ENCODE measurements around the gene SMARCC1.
"Not testable (repeated sequence)": the region's sequence is repeated elsewhere in the genome, so short reads cannot be mapped to it uniquely, and the experiment has no call there.

SMARCC1 gene

DNA sequence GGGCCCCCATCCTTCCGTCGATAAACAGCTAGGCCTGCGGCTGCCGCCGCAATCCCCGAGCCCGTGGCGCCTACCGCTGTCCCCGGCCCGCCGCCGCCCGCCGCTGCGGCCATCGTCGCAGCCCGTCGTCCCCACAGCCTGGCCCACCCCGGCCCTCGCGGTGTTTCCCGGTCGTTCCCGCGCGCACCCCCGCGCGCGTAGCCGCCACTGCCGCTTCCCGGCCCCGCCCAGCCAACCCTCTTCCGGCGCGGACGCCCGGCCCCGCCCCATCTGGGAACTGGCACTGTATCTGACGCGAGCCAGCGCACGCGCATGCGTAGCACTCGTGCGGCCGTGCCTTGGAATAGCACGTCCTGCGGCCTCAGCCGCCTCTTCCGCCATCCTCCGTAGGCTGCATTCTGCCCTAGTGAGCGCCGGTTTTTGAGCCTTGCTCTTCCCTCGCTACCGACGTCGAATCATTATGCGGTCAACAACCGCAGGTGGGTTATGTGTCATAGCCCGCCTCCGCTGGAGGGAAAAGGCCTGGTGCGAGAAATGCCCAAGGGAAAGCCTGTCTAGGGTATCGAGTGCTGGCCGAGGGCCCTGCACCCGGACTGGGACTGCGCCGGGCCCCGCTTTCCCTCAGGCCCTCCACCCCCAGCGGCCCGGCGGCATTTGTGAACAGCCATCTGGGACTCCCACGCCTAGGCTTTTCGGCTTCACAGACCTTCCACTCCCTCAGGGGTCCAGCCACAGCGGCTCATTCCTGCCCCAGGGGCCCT, at the start of gene SMARCC1:
Gene SMARCC1, minus strand, starts transcription at position 209 of the 761 bp plus-strand sequence. Its CDS starts 96 bp downstream, at position 113.
- DNase-seq (ENCODE audit: extremely low read depth in 1 of 2, low read depth in 1 of 2) = peak; percentile 97

DNA sequence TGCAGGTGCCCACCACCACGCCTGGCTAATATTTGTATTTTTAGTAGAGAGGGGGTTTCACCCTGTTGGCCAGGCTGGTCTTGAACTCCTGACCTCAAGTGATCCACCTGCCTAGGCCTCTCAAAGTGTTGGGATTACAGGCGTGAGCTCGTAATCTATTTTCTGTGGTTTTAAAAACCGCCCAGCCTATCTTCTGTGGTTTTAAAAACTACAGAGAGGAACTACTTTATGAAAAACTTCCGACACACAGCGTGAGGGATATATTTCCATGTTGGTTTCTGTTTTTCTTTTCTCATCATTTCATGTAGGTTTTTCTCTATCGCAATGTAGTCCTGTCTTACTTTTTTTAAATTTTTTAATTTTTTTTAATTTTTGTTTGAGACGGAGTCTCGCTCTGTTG, 47.8 kb upstream of the SMARCC1 start:
- not testable (repeated sequence) for DNase-seq (ENCODE audit: extremely low read depth in 1 of 2, low read depth in 1 of 2)

DNA sequence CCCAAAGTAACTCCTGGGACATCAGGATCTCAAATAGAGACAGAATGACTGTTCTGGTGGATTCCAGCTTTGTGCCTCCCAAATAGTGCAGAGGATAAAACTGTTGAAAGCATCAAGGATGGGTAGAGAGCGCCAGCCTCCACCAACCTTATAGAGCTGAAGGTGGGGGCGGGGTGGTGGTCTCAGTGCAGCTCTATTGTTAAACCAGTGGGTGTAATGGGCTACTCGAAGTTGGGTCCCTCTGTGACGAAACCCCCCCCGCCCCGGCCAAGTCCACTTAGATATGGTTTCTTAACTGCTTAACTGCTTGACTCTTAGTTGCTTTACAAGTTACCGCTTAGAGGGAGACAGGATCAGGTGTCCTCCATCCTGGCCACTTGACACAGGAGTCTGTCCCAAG, 43.9 kb upstream of the SMARCC1 start:
- no peak for DNase-seq (ENCODE audit: extremely low read depth in 1 of 2, low read depth in 1 of 2)

DNA sequence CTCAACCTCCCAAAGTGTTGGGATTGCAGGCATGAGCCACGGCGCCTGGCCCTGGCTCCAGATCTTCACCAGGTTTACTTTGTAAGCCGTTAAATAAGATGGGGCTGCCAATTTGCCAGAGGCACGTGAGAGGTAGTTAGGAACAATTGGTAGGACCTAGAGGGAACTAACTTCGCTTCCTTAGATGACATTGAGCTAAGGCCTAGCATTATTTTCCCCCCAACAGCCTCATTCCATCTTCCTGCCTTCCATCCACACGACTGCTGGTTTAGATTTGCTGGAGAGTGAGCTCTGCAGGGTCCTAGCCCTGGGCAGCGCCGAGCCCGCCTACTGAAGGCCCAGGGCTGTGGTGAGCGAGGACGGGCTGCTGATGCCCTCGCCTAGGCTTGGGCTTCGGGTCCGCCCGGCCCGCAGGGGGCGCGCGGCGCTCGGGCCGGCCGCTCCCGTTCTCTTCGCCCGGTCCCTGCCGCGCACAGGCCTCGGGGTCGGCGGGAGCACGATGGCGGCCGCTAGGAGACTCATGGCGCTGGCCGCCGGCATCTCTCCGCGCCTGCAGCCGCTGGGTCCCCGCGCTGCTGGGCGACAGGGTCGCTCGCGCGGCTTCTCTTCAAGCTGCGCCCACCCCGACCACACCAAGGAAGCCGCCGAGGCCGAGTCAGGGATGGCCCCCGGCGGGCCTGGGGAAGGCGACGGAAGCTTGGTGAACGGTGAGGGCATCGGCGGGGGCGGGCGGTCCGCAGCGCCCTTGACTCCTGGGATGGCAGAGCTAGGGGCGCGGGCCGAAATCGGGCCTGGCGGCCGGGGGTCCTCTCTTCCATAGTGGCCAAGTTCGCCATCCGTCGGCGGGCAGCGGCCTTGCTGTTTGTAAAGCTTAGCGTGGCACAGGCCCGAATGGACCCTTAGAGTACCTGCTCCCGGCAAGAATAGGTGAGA, 43.1 kb upstream of the SMARCC1 start:
- DNase-seq (ENCODE audit: extremely low read depth in 1 of 2, low read depth in 1 of 2) = peak; percentile 63 to 66

DNA sequence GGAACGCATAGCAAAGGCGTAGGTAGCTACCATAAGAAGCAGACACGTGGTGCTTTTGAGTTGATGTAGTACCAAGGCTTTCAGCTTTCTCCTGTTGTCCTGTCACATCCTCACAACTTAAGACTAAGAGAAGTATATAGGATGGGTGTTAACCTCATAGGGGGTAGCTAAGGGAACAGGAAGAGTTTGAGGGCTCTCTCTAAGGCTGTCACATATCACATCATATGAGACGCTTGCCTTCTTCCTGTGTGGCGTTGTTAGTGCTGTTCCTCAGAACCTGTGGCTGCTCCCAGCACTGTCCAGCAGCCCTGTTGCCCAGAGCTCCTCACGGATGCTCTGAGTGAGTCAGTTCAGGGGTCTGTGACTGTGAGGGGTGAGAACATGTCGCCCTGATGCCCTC, 35.9 kb upstream of the SMARCC1 start:
- no peak for DNase-seq (ENCODE audit: extremely low read depth in 1 of 2, low read depth in 1 of 2)

DNA sequence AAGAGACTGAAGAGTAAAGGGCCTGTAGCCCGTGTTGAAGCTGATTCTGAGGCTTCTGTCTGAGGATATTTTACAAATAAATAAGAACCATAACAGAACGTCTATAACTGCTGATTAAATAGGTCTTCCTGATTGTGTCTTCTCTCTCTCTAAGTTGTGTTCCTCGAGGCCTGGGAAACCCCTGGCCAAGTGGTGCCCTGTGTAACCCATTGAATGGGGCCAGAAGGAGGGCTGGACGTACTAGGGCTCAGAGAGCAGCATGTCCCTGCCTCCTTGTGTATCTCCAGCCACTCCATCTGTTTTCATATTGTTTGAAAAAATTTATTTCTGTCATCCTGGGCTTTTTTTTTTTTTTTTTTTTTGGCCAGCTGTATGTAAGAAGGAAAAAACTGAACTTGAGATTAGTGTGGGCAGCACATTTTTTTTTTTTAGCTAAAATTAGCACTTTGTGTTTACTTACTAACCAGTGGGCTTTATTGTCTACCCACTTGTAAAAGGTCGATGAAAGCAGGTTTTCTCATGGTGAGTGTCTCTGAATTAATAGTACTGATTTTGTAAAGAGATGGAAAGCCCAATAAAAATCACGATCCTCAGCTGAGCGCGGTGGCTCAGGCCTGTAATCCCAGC, 32.0 kb upstream of the SMARCC1 start:
- DNase-seq (ENCODE audit: extremely low read depth in 1 of 2, low read depth in 1 of 2) = no peak

DNA sequence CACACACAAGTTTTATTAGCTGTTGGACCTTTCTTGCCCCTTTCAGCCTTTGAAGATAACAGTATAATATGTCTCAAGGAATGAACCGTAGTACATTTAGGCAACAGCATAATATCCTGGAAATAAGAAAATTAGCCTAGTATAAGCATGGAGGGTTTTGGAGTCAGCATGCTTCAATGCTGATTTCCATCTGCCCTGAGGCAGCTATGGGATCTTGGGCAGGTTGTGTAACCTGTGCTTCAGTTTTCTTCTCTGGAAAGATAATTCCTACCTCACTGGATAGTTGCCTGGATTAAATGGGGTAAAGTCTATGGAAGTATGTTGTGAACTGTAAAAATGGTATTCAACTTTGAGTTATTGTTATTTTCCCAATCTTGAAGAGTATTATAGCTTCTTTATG, 22.9 kb upstream of the SMARCC1 start:
- DNase-seq (ENCODE audit: extremely low read depth in 1 of 2, low read depth in 1 of 2) = no peak

DNA sequence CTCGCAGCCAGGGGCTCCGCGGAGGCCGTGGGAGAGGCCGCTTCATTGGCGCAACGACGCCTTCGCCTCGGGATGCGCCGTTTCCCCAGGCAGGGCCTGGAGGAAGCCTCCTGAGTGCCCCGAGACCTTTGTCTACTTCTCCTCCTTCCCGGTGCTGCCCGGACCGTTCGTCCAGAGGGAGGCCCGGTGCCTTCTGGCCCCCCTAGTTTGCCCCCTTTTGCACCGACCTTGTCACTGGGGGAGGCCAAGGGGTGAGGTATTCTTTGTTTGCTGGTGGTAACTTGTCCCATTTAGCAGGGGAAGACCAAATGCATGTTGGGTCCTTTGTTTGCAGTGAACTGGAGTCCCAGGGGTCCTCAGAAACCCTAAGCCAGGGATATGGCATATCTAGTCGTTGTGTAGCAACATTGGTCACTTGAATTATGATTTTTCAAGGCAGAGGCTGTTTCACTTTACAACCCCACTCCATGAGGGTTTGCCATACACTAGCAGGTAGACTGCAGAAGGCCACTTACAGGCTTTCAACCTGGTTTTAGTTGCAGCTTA, 21.9 kb upstream of the SMARCC1 start:
- DNase-seq (ENCODE audit: extremely low read depth in 1 of 2, low read depth in 1 of 2) = no peak

DNA sequence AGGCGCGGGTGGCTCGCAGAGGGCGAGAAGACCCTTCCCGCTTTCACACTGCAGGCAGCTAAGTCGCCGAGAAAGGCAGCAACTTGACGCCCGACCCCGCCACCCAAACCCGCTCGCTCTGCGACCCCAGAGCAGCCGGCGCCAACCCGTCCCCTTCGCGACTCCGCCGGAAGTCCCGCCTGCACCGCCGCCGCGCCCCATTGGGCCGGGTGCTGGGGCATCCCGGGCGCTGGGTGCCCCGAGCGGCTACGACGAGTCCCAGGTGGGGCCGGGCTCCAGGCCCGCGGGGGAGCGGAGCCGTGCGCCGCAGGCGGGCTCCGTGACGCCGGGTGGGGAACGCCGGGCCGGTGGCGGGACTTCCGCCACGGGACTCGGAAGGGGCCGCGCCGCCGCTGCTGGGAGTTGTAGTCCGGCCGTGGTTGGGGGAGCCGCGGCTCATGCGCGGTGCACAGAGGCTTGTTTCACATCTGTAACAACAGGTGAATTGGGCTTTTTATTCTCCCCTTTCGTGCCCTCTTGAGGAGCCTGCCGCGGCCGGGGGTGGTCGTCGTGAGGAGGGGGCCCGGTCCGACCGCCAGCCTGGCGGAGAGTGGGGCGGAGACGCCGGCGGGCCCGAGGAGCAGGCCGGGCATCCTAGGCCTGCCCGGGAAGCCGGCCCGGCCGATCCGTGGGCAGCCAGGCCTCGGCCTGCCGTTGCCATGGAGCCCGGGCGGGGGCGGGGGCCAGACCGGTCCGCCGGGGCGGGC, 21.2 kb upstream of the SMARCC1 start, which contains the start of gene DHX30:
Gene DHX30, plus strand, starts transcription at position 405 of the 746 bp plus-strand sequence. CDS start 7,546 bp downstream, outside the sequence.
- DNase-seq (ENCODE audit: extremely low read depth in 1 of 2, low read depth in 1 of 2) = peak; percentile 78 to 80

DNA sequence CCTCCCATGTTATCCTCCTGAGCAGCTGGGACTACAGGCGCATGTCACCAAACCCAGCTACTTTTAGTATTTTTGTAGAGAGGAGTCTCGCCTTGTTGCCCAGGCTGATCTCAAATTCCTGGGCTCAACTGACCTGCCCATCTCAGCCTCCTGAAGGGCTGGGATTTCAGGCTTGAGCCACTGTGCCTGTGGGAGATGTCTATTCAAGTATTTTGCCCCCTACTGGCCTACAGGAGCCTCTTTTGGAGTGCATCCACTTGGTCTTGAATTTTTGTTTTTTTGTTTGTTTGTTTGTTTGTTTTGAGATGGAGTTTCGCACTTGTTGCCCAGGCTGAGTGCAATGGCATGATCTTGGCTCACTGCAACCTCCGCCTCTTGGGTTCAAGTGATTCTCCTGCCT, 18.0 kb upstream of the SMARCC1 start:
- no peak for DNase-seq (ENCODE audit: extremely low read depth in 1 of 2, low read depth in 1 of 2)

DNA sequence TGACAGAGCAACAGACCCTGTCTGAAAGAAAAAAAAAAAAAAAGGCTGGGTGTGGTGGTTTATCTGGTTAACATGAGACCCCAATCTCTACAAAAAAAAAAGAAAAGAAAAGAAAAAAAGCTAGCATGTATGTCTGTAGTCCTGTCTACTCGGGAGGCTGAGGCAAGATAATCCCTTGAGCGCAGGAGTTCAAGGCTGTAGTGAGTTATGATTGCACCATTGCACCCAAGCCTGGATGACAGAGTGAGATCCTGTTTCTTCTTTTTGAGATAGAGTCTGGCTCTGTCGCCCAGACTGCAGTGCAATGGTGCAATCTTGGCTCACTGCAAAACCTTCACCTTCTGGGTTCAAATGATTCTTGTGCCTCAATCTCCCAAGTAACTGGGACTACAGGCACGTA, 12.9 kb upstream of the SMARCC1 start:
- no peak for DNase-seq (ENCODE audit: extremely low read depth in 1 of 2, low read depth in 1 of 2)

DNA sequence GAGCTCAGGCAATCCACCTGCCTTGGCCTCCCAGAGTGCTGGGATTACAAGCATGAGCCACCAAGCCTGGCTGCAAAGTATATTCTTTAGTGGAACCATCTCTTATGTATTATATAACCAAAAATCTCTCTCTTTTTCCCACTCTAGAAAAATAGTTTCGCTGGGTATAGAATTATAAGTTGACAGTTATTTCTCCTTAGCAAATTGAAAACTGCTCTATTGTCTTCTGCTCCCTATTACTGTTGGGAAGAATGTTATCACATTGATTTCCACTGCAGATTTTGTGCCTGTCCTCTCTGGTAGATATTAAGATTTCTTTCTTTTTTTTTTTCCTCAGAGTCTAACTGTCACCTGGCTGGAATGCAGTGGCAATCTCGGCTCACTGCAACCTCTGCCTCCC, 11.0 kb upstream of the SMARCC1 start:
- DNase-seq (ENCODE audit: extremely low read depth in 1 of 2, low read depth in 1 of 2) = no peak

DNA sequence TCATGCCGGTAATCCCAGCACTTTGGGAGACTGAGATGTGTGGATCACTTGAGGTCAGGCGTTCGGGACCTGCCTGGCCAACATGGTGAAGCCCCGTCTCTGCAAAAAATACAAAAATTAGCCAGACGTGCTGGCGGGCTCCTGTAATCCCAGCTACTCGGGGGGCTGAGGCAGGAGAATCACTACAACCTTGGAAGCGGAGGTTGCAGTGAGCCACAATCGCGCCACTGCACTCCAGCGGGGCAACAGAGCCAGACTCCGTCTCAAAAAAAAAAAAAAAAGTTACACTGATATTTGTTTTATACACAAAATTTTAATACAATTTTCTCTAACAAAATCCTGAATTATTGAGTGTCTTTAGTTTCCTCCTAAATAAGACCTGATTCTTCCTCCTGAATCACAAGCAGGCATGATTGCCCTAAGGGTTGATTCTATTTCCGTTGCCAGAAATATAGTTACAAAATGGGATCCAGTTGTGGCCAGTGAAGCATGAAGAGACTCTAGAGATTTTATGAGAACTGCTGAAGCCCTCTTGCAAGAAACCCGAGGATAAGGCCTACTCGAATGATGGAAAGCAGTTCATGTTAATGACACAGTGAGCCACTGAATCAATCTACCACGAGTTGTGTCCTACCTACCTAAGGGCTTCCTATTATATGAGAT, 9.6 kb upstream of the SMARCC1 start:
- no peak for DNase-seq (ENCODE audit: extremely low read depth in 1 of 2, low read depth in 1 of 2)

DNA sequence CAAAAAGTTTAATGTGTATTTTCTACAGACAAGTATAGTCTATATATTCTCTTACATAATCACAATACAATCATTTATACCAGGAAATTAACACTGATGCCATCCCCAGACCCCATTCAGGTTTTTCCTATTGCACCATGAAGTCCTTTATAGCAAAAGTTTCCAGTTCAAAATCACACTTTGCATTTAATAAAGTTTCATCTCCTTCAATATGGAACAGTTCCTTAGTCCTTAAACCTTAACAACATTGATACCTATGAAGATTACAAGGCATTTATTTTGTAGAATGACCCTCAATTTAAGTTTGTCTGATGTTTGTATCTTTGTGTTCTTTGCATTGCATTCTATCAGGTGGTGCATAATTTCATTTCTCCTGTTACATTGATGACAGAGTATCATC, 2.0 kb upstream of the SMARCC1 start:
- DNase-seq (ENCODE audit: extremely low read depth in 1 of 2, low read depth in 1 of 2) = no peak

DNA sequence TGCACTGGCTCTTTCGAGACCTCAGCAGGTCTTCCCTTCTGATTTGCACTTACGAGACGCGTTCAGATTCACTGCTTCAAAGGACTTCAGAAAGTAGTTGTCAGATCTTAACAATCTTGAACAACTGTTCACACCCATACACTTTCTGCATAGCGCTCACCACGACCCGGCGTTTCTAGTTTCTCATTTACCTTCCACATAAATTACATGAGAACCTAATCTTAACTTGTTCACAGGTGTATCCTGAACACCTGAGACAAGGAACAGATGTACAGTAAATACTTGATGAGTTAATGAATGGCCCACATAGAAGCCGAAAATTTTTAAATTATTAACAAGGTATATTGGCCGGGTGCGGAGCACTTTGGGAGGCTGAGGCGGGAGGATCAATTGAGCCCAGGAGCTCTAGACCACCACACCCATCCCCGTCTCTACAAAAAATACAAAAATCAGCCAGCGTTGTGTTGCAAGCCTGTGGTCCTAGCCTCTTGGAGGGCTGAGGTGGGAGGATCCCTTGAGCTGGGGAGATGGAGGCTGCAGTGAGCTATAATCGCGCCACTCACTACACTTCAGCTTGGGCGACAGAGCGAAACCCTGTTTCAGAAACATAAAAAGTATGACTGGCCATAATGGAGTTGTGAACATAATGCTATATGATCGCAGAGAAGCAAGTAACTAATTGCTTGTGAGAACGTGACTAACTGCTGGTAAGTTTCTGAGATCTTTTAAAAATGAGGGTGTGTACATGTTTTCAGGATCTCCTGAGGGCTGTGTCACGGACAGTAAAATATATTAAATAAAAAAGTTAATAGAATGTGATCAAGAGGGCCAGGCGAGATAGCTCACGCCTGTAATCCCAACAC, 984 bp upstream of the SMARCC1 start:
- DNase-seq (ENCODE audit: extremely low read depth in 1 of 2, low read depth in 1 of 2) = no peak

DNA sequence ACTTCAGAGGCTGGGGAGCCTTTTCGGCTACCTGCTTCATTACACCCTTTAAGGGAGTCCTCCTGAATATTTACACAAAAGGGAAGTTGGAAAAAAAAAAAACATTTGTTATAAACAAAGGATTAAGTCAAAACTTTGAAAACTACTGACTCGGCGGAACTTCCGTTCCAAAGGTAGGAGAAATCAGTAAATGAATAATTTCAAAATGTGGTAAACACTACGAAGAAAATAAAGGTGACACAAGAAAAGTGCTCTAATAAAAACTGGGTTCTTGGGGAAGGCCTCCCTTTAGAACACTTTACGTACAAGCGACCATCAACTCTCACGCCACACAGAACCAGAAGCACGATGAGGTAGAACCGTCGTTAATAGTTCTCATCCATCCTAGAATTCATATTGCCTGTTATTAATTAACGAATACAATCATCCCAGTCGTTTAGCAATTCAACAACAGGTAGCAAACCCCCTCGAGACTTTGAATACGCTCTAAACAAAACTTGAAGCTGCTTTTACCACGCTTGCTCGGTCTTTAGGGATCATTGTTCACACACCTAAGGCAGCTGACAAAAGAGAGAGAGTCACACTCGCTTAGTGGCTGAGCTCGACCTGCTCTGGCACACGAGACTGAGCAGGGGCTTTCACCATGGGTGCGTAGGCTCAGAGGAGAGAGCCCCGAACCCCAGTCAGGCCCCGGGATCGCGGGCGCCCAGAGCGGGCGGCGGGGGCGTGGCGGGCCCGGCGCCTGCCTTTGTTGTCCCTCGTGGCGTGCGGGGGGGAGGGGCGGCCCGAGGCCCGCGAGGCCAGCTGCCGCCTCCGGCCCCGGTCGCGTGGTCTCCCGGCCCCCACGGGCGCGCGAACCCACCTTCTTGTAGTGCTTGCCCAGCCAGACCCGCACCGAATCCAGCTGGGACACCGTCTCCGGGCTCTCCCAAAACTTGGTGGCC, 680 bp downstream of the SMARCC1 start:
- no peak for DNase-seq (ENCODE audit: extremely low read depth in 1 of 2, low read depth in 1 of 2)

DNA sequence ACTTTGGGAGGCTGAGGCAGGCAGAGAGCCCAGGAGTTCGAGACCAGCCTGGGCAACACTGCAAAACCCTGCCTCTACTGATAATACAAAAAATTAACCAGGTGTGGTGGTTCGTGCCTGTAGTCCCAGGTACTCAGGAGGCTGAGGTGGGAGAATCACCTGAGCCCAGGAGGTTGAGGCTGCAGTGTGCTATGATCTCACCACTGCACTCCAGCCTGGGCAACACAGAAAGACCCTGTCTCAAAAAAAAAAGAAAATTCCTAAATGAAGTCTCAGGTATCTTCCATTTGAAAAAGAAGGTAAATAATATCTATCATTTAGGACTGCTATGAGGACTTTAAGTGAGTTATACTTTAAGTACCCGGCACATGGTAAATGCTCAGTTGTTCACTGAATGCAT, 2.9 kb downstream of the SMARCC1 start:
- no peak for DNase-seq (ENCODE audit: extremely low read depth in 1 of 2, low read depth in 1 of 2)

DNA sequence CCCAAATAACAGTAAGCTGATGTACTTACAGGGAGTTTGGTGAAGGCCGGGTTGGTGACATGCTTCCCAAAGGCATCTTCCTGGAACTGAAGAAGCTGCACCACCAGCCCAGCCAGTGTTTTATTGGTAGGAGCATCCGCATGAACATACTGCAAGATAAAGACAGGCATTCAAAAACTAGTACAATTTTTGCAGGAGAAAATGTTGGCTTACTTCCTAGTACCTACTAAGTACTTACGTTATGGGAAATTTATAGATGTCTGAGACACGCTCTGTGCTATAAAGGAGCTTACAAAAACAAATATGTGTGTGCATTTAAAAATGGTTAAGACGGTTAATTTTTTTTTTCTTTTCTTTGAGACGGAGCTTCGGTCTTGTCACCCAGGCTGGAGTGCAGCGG, 8.9 kb downstream of the SMARCC1 start:
- no peak for DNase-seq (ENCODE audit: extremely low read depth in 1 of 2, low read depth in 1 of 2)

All from stimulated activated CD8-positive, alpha-beta memory T cell treated with anti-CD3 and anti-CD28 coated beads, Interleukin-7, amount 100 ng/mL, for 48 hours (primary cell).